ENCODE measurements around the gene UBE2V1. TPM values are rescaled to one million over a fixed set of nuclear protein-coding genes. Genes with fewer than 3 reads are reported as not detected.

Gene UBE2V1
- total and polyA plus RNA-seq, 2 of the 13 experiments (the other 11 are each of a cell fraction or from before 2014, with no cell fraction given) = 81.3 to 132 TPM

DNA sequence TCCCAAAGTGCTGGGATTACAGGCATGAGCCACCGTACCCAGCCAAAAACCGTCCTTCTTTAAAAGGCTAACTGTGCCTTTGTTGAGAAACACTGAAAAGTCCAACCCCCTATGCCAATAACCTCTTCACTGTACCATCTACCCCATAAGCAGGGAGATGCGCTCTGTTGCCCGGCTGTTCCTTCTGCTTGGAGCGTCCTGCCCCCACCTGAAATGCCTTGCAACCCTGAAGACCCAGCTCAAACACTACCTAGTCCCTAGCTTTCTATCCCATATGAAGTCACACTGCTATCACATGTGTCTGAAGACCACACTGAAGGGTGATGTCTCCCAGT, 27.8 kb downstream of the UBE2V1 start (continued):
- TF ChIP-seq ZNF510 (CRISPR knock-in tag; IDR thresholded peaks at IDR 0.05; ENCODE audit: low read depth) = no peak
- TF ChIP-seq, protein P1, sequence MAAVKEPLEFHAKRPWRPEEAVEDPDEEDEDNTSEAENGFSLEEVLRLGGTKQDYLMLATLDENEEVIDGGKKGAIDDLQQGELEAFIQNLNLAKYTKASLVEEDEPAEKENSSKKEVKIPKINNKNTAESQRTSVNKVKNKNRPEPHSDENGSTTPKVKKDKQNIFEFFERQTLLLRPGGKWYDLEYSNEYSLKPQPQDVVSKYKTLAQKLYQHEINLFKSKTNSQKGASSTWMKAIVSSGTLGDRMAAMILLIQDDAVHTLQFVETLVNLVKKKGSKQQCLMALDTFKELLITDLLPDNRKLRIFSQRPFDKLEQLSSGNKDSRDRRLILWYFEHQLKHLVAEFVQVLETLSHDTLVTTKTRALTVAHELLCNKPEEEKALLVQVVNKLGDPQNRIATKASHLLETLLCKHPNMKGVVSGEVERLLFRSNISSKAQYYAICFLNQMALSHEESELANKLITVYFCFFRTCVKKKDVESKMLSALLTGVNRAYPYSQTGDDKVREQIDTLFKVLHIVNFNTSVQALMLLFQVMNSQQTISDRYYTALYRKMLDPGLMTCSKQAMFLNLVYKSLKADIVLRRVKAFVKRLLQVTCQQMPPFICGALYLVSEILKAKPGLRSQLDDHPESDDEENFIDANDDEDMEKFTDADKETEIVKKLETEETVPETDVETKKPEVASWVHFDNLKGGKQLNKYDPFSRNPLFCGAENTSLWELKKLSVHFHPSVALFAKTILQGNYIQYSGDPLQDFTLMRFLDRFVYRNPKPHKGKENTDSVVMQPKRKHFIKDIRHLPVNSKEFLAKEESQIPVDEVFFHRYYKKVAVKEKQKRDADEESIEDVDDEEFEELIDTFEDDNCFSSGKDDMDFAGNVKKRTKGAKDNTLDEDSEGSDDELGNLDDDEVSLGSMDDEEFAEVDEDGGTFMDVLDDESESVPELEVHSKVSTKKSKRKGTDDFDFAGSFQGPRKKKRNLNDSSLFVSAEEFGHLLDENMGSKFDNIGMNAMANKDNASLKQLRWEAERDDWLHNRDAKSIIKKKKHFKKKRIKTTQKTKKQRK (IDR thresholded peaks at IDR 0.05; ENCODE audit: low read length) = no peak
- no peak for TF ChIP-seq ZBTB21 (CRISPR knock-in tag; IDR thresholded peaks at IDR 0.05)
- no peak for TF ChIP-seq SMARCE1 (IDR thresholded peaks at IDR 0.05; ENCODE audit: borderline replicate concordance)
- TF ChIP-seq, protein P2, sequence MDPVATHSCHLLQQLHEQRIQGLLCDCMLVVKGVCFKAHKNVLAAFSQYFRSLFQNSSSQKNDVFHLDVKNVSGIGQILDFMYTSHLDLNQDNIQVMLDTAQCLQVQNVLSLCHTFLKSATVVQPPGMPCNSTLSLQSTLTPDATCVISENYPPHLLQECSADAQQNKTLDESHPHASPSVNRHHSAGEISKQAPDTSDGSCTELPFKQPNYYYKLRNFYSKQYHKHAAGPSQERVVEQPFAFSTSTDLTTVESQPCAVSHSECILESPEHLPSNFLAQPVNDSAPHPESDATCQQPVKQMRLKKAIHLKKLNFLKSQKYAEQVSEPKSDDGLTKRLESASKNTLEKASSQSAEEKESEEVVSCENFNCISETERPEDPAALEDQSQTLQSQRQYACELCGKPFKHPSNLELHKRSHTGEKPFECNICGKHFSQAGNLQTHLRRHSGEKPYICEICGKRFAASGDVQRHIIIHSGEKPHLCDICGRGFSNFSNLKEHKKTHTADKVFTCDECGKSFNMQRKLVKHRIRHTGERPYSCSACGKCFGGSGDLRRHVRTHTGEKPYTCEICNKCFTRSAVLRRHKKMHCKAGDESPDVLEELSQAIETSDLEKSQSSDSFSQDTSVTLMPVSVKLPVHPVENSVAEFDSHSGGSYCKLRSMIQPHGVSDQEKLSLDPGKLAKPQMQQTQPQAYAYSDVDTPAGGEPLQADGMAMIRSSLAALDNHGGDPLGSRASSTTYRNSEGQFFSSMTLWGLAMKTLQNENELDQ (CRISPR knock-in tag; IDR thresholded peaks at IDR 0.05; ENCODE audit: borderline replicate concordance) = no peak
- 0 out of 2 replicates have a peak, but pooled peaks have one; percentile 37 for TF ChIP-seq ZBTB38 (CRISPR knock-in tag; IDR thresholded peaks at IDR 0.05)
- TF ChIP-seq, protein P3, sequence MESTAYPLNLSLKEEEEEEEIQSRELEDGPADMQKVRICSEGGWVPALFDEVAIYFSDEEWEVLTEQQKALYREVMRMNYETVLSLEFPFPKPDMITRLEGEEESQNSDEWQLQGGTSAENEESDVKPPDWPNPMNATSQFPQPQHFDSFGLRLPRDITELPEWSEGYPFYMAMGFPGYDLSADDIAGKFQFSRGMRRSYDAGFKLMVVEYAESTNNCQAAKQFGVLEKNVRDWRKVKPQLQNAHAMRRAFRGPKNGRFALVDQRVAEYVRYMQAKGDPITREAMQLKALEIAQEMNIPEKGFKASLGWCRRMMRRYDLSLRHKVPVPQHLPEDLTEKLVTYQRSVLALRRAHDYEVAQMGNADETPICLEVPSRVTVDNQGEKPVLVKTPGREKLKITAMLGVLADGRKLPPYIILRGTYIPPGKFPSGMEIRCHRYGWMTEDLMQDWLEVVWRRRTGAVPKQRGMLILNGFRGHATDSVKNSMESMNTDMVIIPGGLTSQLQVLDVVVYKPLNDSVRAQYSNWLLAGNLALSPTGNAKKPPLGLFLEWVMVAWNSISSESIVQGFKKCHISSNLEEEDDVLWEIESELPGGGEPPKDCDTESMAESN (CRISPR knock-in tag; conservative IDR thresholded peaks at IDR 0.05) = 0 out of 2 replicates have a peak, but pooled peaks have one; percentile 23
- TF ChIP-seq ZNF251 (CRISPR knock-in tag; IDR thresholded peaks at IDR 0.05) = no peak
- TF ChIP-seq SP2 (CRISPR knock-in tag; IDR thresholded peaks at IDR 0.05) = no peak
- TF ChIP-seq, protein P4, sequence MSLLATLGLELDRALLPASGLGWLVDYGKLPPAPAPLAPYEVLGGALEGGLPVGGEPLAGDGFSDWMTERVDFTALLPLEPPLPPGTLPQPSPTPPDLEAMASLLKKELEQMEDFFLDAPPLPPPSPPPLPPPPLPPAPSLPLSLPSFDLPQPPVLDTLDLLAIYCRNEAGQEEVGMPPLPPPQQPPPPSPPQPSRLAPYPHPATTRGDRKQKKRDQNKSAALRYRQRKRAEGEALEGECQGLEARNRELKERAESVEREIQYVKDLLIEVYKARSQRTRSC (CRISPR knock-in tag; IDR thresholded peaks at IDR 0.05; ENCODE audit: low read depth) = no peak
- TF ChIP-seq, protein P5, sequence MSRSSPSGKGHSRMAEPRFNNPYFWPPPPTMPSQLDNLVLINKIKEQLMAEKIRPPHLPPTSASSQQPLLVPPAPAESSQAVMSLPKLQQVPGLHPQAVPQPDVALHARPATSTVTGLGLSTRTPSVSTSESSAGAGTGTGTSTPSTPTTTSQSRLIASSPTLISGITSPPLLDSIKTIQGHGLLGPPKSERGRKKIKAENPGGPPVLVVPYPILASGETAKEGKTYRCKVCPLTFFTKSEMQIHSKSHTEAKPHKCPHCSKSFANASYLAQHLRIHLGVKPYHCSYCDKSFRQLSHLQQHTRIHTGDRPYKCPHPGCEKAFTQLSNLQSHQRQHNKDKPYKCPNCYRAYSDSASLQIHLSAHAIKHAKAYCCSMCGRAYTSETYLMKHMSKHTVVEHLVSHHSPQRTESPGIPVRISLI (CRISPR knock-in tag; IDR thresholded peaks at IDR 0.05; ENCODE audit: borderline replicate concordance) = no peak
